Smooth muscle cell (in vitro differentiated cells): ENCODE results near the gene DHX9. TPM values are rescaled to one million over a fixed set of nuclear protein-coding genes. Genes with fewer than 3 reads are reported as not detected.

Experiments used
- DNase-seq: peaks from one replicate; lab custom pipeline; 2025; ENCODE audit not compliant: unreplicated experiment; lab: John Stamatoyannopoulos, UW
- H2AFZ ChIP-seq: fragments of 200-600 bp; sonication (generic); 2 replicates; pipeline ENCODE4 v1.6.0; 2016; ENCODE audit warnings: antibody characterized with exemption, low read depth, mild to moderate bottlenecking
- H3F3A ChIP-seq: fragments of 200-600 bp; sonication (generic); 2 replicates; pipeline ENCODE4 v1.6.0; 2017; ENCODE audit warnings: antibody characterized with exemption, low read depth
- H3K27ac ChIP-seq: fragments of 200-600 bp; sonication (generic); 2 replicates; pipeline ENCODE4 v1.5.1; 2016; ENCODE audit warnings: low read depth, mild to moderate bottlenecking
- H3K27me3 ChIP-seq: fragments of 200-600 bp; sonication (generic); 2 replicates; pipeline ENCODE4 v1.6.1; 2016; ENCODE audit warnings: low read depth, mild to moderate bottlenecking
- H3K36me3 ChIP-seq: fragments of 200-600 bp; sonication (generic); 2 replicates; pipeline ENCODE4 v1.5.1; 2016; ENCODE audit warnings: low read depth
- H3K4me1 ChIP-seq: fragments of 200-600 bp; sonication (generic); 2 replicates; pipeline ENCODE4 v1.5.1; 2016; ENCODE audit warnings: low read depth
- H3K4me2 ChIP-seq: fragments of 200-600 bp; sonication (generic); 2 replicates; pipeline ENCODE4 v1.6.0; 2016; ENCODE audit warnings: mild to moderate bottlenecking
- H3K4me3 ChIP-seq: fragments of 200-600 bp; sonication (generic); 2 replicates; pipeline ENCODE4 v1.5.1; 2016; ENCODE audit warnings: mild to moderate bottlenecking
- H3K79me2 ChIP-seq: fragments of 200-600 bp; sonication (generic); 2 replicates; pipeline ENCODE4 v1.6.0; 2016; ENCODE audit warnings: low read depth, mild to moderate bottlenecking
- H3K9ac ChIP-seq: fragments of 200-600 bp; sonication (generic); 2 replicates; pipeline ENCODE4 v1.6.0; 2016; ENCODE audit warnings: low read depth
- H3K9me3 ChIP-seq: fragments of 200-600 bp; sonication (generic); replicated peaks from 2 replicates; pipeline ENCODE4 v1.5.1; 2016; ENCODE audit warnings: low read depth
- H4K20me1 ChIP-seq: fragments of 200-600 bp; sonication (generic); 2 replicates; pipeline ENCODE4 v1.6.0; 2016; ENCODE audit warnings: low read depth
- WGBS: methylation state at CpG from one replicate; pipeline ENCODE4 v1.1.7; 2016; ENCODE audit warnings: low lambda C conversion rate; 5-methylcytosine and 5-hydroxymethylcytosine counted together
- polyA plus RNA-seq: library from polyadenylated mRNA; unstranded; fragments of >200 nt; fragmentation: Nextera tagmentation; extraction: Ambion mirVana; gene quantifications from 2 replicates; pipeline ENCODE4 v1.2.1, GENCODE V29; 2016
- total RNA-seq: library from RNA; depleted of rRNA; stranded (reverse); fragments of >200 nt; gene quantifications from 2 replicates; pipeline ENCODE4 v1.2.3, GENCODE V29; 2014
- TF ChIP-seq, protein P1 (sequence below): fragments of 200-600 bp; sonication (generic); IDR thresholded peaks from 2 replicates; pipeline ENCODE4 v1.5.1; 2017; ENCODE audit warnings: borderline replicate concordance, mild to moderate bottlenecking, antibody characterized with exemption; ENCODE audit not compliant: insufficient read depth, poor library complexity, severe bottlenecking

DHX9 gene
- total and polyA plus RNA-seq, 2 experiments from 2014 or later: 65.4 to 99.2 TPM

DNA sequence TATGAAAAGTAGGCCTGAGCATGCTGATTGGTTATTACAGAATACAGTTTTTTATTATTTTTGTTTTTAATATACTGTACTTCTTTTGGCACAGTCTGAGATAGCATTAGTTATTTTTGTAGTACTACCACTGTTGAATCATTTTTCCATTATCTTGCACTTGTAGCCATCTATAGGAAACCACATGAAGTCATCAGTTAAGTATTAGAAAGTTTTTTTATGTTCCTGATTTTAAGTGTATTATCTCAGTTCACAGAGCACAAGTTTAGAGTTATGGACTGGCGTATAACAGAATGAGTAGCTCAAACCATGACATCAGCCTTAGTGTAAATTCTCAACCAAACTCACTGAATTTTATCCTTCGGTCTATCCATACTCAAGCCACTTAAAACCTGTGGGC lies 22.8 kb downstream of the DHX9 start:
- Histone ChIP-seq H3K4me1 (no peaks in the 10 kb centered on the region), H3K27me3 (no peaks in the 10 kb centered on the region), H3K79me2 (peaks cover 47% of the 10 kb centered on the region), H4K20me1 (peaks cover 86% of the 10 kb centered on the region), H3K9me3 (no peaks in the 10 kb centered on the region), H2AFZ (no peak overlapping the region), H3K9ac (peak overlapping the region; percentile 13), H3K4me3 (no peak overlapping the region), H3K36me3 (peaks cover 66% of the 10 kb centered on the region), H3K4me2 (no peak overlapping the region), H3F3A (no peaks in the 10 kb centered on the region), H3K27ac (peak overlapping the region; percentile 67)
- 62% methylated on average over 2 of the region's 2 CpGs for WGBS
- DNase-seq: no peak
- TF ChIP-seq, protein P1, sequence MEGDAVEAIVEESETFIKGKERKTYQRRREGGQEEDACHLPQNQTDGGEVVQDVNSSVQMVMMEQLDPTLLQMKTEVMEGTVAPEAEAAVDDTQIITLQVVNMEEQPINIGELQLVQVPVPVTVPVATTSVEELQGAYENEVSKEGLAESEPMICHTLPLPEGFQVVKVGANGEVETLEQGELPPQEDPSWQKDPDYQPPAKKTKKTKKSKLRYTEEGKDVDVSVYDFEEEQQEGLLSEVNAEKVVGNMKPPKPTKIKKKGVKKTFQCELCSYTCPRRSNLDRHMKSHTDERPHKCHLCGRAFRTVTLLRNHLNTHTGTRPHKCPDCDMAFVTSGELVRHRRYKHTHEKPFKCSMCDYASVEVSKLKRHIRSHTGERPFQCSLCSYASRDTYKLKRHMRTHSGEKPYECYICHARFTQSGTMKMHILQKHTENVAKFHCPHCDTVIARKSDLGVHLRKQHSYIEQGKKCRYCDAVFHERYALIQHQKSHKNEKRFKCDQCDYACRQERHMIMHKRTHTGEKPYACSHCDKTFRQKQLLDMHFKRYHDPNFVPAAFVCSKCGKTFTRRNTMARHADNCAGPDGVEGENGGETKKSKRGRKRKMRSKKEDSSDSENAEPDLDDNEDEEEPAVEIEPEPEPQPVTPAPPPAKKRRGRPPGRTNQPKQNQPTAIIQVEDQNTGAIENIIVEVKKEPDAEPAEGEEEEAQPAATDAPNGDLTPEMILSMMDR: no peak

DNA sequence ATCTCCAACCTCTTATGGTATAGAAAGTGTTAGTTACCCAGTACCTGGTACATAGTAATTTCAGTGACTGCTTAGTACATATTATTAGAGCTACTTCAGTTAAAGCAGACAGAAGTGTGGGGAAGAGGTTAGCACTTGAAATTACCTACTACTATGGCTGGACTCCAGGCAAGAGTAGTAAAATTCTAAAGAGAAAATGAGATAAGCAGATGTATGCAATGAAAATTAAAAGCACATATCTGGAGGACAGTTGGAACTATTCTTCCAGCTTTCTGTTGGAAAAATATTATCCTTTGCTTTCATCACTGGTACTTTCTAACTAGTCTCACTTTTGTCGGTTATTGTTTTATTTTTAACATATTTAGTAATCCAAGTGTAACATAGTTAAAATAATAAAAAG lies 23.7 kb downstream of the DHX9 start:
- Histone ChIP-seq H3K4me1 (no peaks in the 10 kb centered on the region), H3K9me3 (no peaks in the 10 kb centered on the region), H3F3A (peaks cover 3% of the 10 kb centered on the region), H3K27me3 (no peaks in the 10 kb centered on the region), H3K4me3 (no peak overlapping the region), H3K9ac (no peak overlapping the region), H3K27ac (peak overlapping the region; percentile 67), H3K36me3 (peaks cover 66% of the 10 kb centered on the region), H3K4me2 (no peak overlapping the region), H4K20me1 (peaks cover 80% of the 10 kb centered on the region), H3K79me2 (peaks cover 39% of the 10 kb centered on the region), H2AFZ (no peak overlapping the region)
- DNase-seq: no peak
- TF ChIP-seq, protein P1: no peak
- 95% methylated on average over 1 of the region's 1 CpG for WGBS

GRCh38 chr1:182863940-182864339 lies 24.8 kb downstream of the DHX9 start:
- Histone ChIP-seq H3K79me2 (peaks cover 34% of the 10 kb centered on the region), H3K9ac (no peak overlapping the region), H3K9me3 (no peaks in the 10 kb centered on the region), H3K4me3 (no peak overlapping the region), H2AFZ (no peak overlapping the region), H3K4me1 (no peaks in the 10 kb centered on the region), H4K20me1 (peaks cover 85% of the 10 kb centered on the region), H3K27ac (no peak overlapping the region), H3K27me3 (no peaks in the 10 kb centered on the region), H3K4me2 (no peak overlapping the region), H3F3A (peaks cover 3% of the 10 kb centered on the region), H3K36me3 (peaks cover 65% of the 10 kb centered on the region)
- TF ChIP-seq, protein P1: no peak
- 95% methylated on average over 5 of the region's 5 CpGs for WGBS
- DNase-seq: no peak

GRCh38 chr1:182867861-182868260 lies 28.7 kb downstream of the DHX9 start:
- Histone ChIP-seq H3K4me2 (no peak overlapping the region), H3K36me3 (peaks cover 52% of the 10 kb centered on the region), H3F3A (peaks cover 6% of the 10 kb centered on the region), H2AFZ (no peak overlapping the region), H3K4me3 (no peak overlapping the region), H3K4me1 (no peaks in the 10 kb centered on the region), H3K27me3 (no peaks in the 10 kb centered on the region), H3K9me3 (no peaks in the 10 kb centered on the region), H3K79me2 (peaks cover 20% of the 10 kb centered on the region), H4K20me1 (peaks cover 55% of the 10 kb centered on the region), H3K9ac (no peak overlapping the region), H3K27ac (no peak overlapping the region)
- DNase-seq: no peak
- TF ChIP-seq, protein P1: no peak
